WTC11 (cell line): ENCODE data around the gene LARGE1. TPM values are rescaled to one million over a fixed set of nuclear protein-coding genes. Genes with fewer than 3 reads are reported as not detected.
A peak's percentile ranks its signal among the peaks of the same experiment; 100 is the strongest.

Experiments
- ATAC-seq: fragments of 200-7000 bp; cut with Tn5 transposase; 2 replicates; pipeline ENCODE4 v1.10.0; 2021; ENCODE audit warnings: mild to moderate bottlenecking, moderate library complexity
- CTCF ChIA-PET: fragments of 300-600 bp; sonication (Branson Sonifier 250); formaldehyde crosslinking; loops from one replicate; lab custom pipeline; 2021; ENCODE audit warnings: antibody characterized with exemption; lab: Charles Lee
- POLR2A ChIA-PET: fragments of 350-600 bp; sonication (Branson Sonifier 250); formaldehyde crosslinking; loops from one replicate; lab custom pipeline; 2021; ENCODE audit warnings: antibody characterized with exemption; lab: Charles Lee
- DNase-seq: peaks from one replicate; pipeline ENCODE4 v3.0.0; 2021; ENCODE audit warnings: low spot score
- H3K27ac Mint-ChIP-seq: 2 replicates; pipeline ENCODE4 v1.8.0; 2021; ENCODE audit warnings: mixed read lengths
- H3K27me3 Mint-ChIP-seq: 2 replicates; pipeline ENCODE4 v1.8.0; 2021; ENCODE audit warnings: low read depth, mild to moderate bottlenecking, moderate library complexity, mixed read lengths
- H3K36me3 Mint-ChIP-seq: 2 replicates; pipeline ENCODE4 v1.8.0; 2021; ENCODE audit warnings: mixed read lengths
- H3K4me1 Mint-ChIP-seq: 2 replicates; pipeline ENCODE4 v1.8.0; 2022; ENCODE audit warnings: mixed read lengths
- H3K4me3 Mint-ChIP-seq: 2 replicates; pipeline ENCODE4 v1.8.0; 2021; ENCODE audit warnings: mild to moderate bottlenecking, moderate library complexity, mixed read lengths
- H3K9me3 Mint-ChIP-seq: 2 replicates; pipeline ENCODE4 v1.8.0; 2021; ENCODE audit warnings: mixed read lengths
- ATF1 ChIP-seq: sonication (generic); formaldehyde crosslinking; IDR thresholded peaks from 2 replicates; pipeline ENCODE4 v1.8.1; 2023; ENCODE audit warnings: mild to moderate bottlenecking, moderate library complexity, missing genetic modification reagents
- ATF3 ChIP-seq: sonication (generic); formaldehyde crosslinking; conservative IDR thresholded peaks from 2 replicates; pipeline ENCODE4 v1.8.1; 2022; ENCODE audit warnings: mild to moderate bottlenecking, missing genetic modification reagents
- CTCF ChIP-seq: fragments of 200-600 bp; IDR thresholded peaks from 2 replicates; pipeline ENCODE4 v1.8.0; 2022; ENCODE audit warnings: antibody characterized with exemption
- ELF4 ChIP-seq: sonication (generic); formaldehyde crosslinking; IDR thresholded peaks from 2 replicates; pipeline ENCODE4 v1.8.1; 2022; ENCODE audit warnings: low read depth, mild to moderate bottlenecking, moderate library complexity, missing genetic modification reagents
- ERG ChIP-seq: fragments of 250-450 bp; sonication (Bioruptor Pico); IDR thresholded peaks from 2 replicates; pipeline ENCODE4 v1.8.0; 2021; ENCODE audit warnings: mild to moderate bottlenecking
- FOXK1 ChIP-seq: sonication (generic); formaldehyde crosslinking; IDR thresholded peaks from 2 replicates; pipeline ENCODE4 v1.8.0; 2022; ENCODE audit warnings: mild to moderate bottlenecking, moderate library complexity, missing genetic modification reagents
- GABPB1 ChIP-seq: sonication (generic); formaldehyde crosslinking; IDR thresholded peaks from 2 replicates; pipeline ENCODE4 v1.8.1; 2023; ENCODE audit warnings: mild to moderate bottlenecking, missing genetic modification reagents
- GTF2I ChIP-seq: fragments of 250-450 bp; sonication (Bioruptor Pico); conservative IDR thresholded peaks from 2 replicates; pipeline ENCODE4 v1.4.0; 2021; ENCODE audit warnings: mild to moderate bottlenecking
- IRF2 ChIP-seq: sonication (generic); formaldehyde crosslinking; IDR thresholded peaks from 2 replicates; pipeline ENCODE4 v1.8.0; 2022; ENCODE audit warnings: low read depth, missing genetic modification reagents, borderline replicate concordance
- KAT7 ChIP-seq: sonication (generic); formaldehyde crosslinking; IDR thresholded peaks from 2 replicates; pipeline ENCODE4 v1.8.1; 2023; ENCODE audit warnings: missing genetic modification reagents, mild to moderate bottlenecking, borderline replicate concordance
- NFATC4 ChIP-seq: fragments of 250-450 bp; sonication (Bioruptor Pico); IDR thresholded peaks from 2 replicates; pipeline ENCODE4 v1.9.0; 2021; ENCODE audit warnings: mild to moderate bottlenecking
- NFE2L1 ChIP-seq: sonication (generic); formaldehyde crosslinking; IDR thresholded peaks from 2 replicates; pipeline ENCODE4 v1.8.1; 2023; ENCODE audit warnings: missing genetic modification reagents
- NFYB ChIP-seq: sonication (generic); formaldehyde crosslinking; conservative IDR thresholded peaks from 2 replicates; pipeline ENCODE4 v1.8.0; 2022; ENCODE audit warnings: low read depth, missing genetic modification reagents
- OVOL2 ChIP-seq: fragments of 250-450 bp; sonication (Bioruptor Pico); IDR thresholded peaks from 2 replicates; pipeline ENCODE4 v1.9.0; 2021; ENCODE audit warnings: mild to moderate bottlenecking, borderline replicate concordance
- TP53 ChIP-seq: sonication (generic); formaldehyde crosslinking; IDR thresholded peaks from 2 replicates; pipeline ENCODE4 v1.8.1; 2023; ENCODE audit warnings: mild to moderate bottlenecking, missing genetic modification reagents
- ZNF532 ChIP-seq: fragments of 250-450 bp; sonication (Bioruptor Pico); IDR thresholded peaks from 2 replicates; pipeline ENCODE4 v1.9.0; 2021; ENCODE audit warnings: mild to moderate bottlenecking, borderline replicate concordance
- total RNA-seq: library from RNA; stranded (reverse); gene quantifications from 3 replicates; pipeline ENCODE4 v1.2.3, GENCODE V29; 2021

Gene LARGE1
- total RNA-seq, 1 experiment from 2014 or later, result 72.6 TPM

- TF ChIP-seq NFYB (CRISPR knock-in tag) (no peak), NFE2L1 (no peak), IRF2 (no peak), KAT7 (CRISPR knock-in tag) (no peak), GTF2I (CRISPR knock-in tag) (no peak), ELF4 (no peak), TP53 (no peak)
Observed at GRCh38 chr22:33296941-33297340, 623.3 kb downstream of the LARGE1 start (continued).

- ATAC-seq, result no peak
- Mint-ChIP-seq H3K4me1 (no peaks in the 10 kb centered on the region), H3K9me3 (0 out of 2 replicates have a peak, but pooled peaks cover 3% of the 10 kb centered on the region), H3K27me3 (no peaks in the 10 kb centered on the region), H3K36me3 (peaks cover 6% of the 10 kb centered on the region; the same call in 1 of the 2 replicates), H3K4me3 (no peak overlapping the region), H3K27ac (no peak overlapping the region)
- ChIA-PET CTCF (interaction anchor here (1.1 kb wide), 1 partner anchor 14 kb away, joined by 3 read pairs; no protein-coding TSS in a partner anchor), POLR2A (no interaction called here)
- no peak for DNase-seq
- no peak for TF ChIP-seq NFATC4 (CRISPR knock-in tag)
Observed at GRCh38 chr22:33288078-33288477, 632.2 kb downstream of the LARGE1 start.

- CTCF ChIA-PET, result interaction anchor here (0.6 to 1.2 kb wide), 4 partner anchors 13 to 1555 kb away, joined by 3 read pairs; no protein-coding TSS in a partner anchor
- TF ChIP-seq GABPB1 (CRISPR knock-in tag) (no peak), NFATC4 (CRISPR knock-in tag) (no peak), ZNF532 (no peak), OVOL2 (CRISPR knock-in tag) (no peak), ATF1 (CRISPR knock-in tag) (no peak), FOXK1 (CRISPR knock-in tag) (no peak), ERG (CRISPR knock-in tag) (no peak)
- TF ChIP-seq, all 79 proteins: peak for 0
- H3K9me3 Mint-ChIP-seq, result no peaks in the 10 kb centered on the region
- H3K4me3 Mint-ChIP-seq, result no peak overlapping the region
- ATAC-seq, result no peak
- no peaks in the 10 kb centered on the region for H3K27me3 Mint-ChIP-seq
- H3K27ac Mint-ChIP-seq, result no peak overlapping the region
- POLR2A ChIA-PET, result no interaction called here
- DNase-seq, result no peak
- no peaks in the 10 kb centered on the region for H3K4me1 Mint-ChIP-seq
- H3K36me3 Mint-ChIP-seq, result peaks cover 15% of the 10 kb centered on the region
Observed at GRCh38 chr22:33275073-33275443, 645.2 kb downstream of the LARGE1 start.

GRCh38 chr22:33274214-33275072, 645.8 kb downstream of the LARGE1 start:
- Mint-ChIP-seq H3K27ac (no peak overlapping the region), H3K4me3 (no peak overlapping the region), H3K4me1 (no peaks in the 10 kb centered on the region), H3K36me3 (peaks cover 14% of the 10 kb centered on the region), H3K9me3 (no peaks in the 10 kb centered on the region), H3K27me3 (no peaks in the 10 kb centered on the region)
- ChIA-PET CTCF (interaction anchor here (0.5 to 1.2 kb wide), 8 partner anchors 13 to 1890 kb away, joined by 3 read pairs; no protein-coding TSS in a partner anchor), POLR2A (no interaction called here)
- peak; percentile 73 for DNase-seq
- ATAC-seq, result peak; percentile 78
- TF ChIP-seq GABPB1 (CRISPR knock-in tag), result no peak
- no peak for TF ChIP-seq ATF3
- TF ChIP-seq CTCF, result peak; percentile 74
